DOHH2 (cell line): Measurements from ENCODE around the gene AP1G2.

Experiments used
- H3F3A ChIP-seq: fragments of 200-600 bp; sonication (generic), shearing (Covaris generic); 2 replicates; pipeline ENCODE4 v1.6.0; 2016; ENCODE audit warnings: antibody characterized with exemption, mild to moderate bottlenecking; ENCODE audit not compliant: control insufficient read depth, insufficient read depth
- H3K27ac ChIP-seq: fragments of 200-600 bp; sonication (generic); 2 replicates; pipeline ENCODE4 v1.5.1; 2014; ENCODE audit warnings: low read depth, mild to moderate bottlenecking, low read length, moderate library complexity
- H3K27me3 ChIP-seq: fragments of 200-600 bp; sonication (generic); 2 replicates; pipeline ENCODE4 v1.6.1; 2014; ENCODE audit warnings: mild to moderate bottlenecking, low read length, mixed read lengths; ENCODE audit not compliant: control insufficient read depth
- H3K36me3 ChIP-seq: fragments of 200-600 bp; sonication (generic); 2 replicates; pipeline ENCODE4 v1.6.1; 2014; ENCODE audit warnings: mild to moderate bottlenecking, low read length, moderate library complexity, mixed read lengths; ENCODE audit not compliant: control insufficient read depth
- H3K4me1 ChIP-seq: fragments of 200-600 bp; sonication (generic); 2 replicates; pipeline ENCODE4 v1.6.1; 2014; ENCODE audit warnings: mild to moderate bottlenecking, low read length, mixed read lengths; ENCODE audit not compliant: control insufficient read depth
- H3K4me2 ChIP-seq: fragments of 200-600 bp; sonication (generic); 2 replicates; pipeline ENCODE4 v1.6.0; 2014; ENCODE audit warnings: mild to moderate bottlenecking, low read length, moderate library complexity
- H3K4me3 ChIP-seq: fragments of 200-600 bp; sonication (generic); 2 replicates; pipeline ENCODE4 v1.5.1; 2014; ENCODE audit warnings: mild to moderate bottlenecking, low read length, mixed read lengths
- H3K79me2 ChIP-seq: fragments of 200-600 bp; sonication (generic); 2 replicates; pipeline ENCODE4 v1.6.1; 2014; ENCODE audit warnings: mild to moderate bottlenecking, low read length, mixed read lengths; ENCODE audit not compliant: control insufficient read depth
- H3K9me2 ChIP-seq: fragments of 200-600 bp; sonication (generic); replicated peaks from 2 replicates; pipeline ENCODE4 v1.6.1; 2014; ENCODE audit warnings: mild to moderate bottlenecking, low read length, mixed read lengths; ENCODE audit not compliant: control insufficient read depth
- H3K9me3 ChIP-seq: fragments of 200-600 bp; sonication (generic); 2 replicates; pipeline ENCODE4 v1.6.1; 2014; ENCODE audit warnings: antibody characterized with exemption, low read length, mixed read lengths; ENCODE audit not compliant: control insufficient read depth, insufficient read depth
- H4K20me1 ChIP-seq: fragments of 200-600 bp; sonication (generic); 2 replicates; pipeline ENCODE4 v1.6.0; 2014; ENCODE audit warnings: low read depth, mild to moderate bottlenecking, antibody characterized with exemption, low read length, moderate library complexity; ENCODE audit not compliant: control insufficient read depth, insufficient read depth
- CTCF ChIP-seq: fragments of 200-600 bp; sonication (generic); IDR thresholded peaks from one replicate; pipeline ENCODE4 v1.5.1; 2014; ENCODE audit warnings: antibody characterized with exemption, mild to moderate bottlenecking, low read depth, low read length; ENCODE audit not compliant: poor library complexity, severe bottlenecking
- EZH2phosphoT487 ChIP-seq: fragments of 200-600 bp; sonication (generic); IDR thresholded peaks from 2 replicates; pipeline ENCODE4 v1.6.1; 2017; ENCODE audit warnings: borderline replicate concordance, mild to moderate bottlenecking, antibody characterized with exemption, low read length, moderate library complexity, mixed read lengths

The AP1G2 gene

DNA sequence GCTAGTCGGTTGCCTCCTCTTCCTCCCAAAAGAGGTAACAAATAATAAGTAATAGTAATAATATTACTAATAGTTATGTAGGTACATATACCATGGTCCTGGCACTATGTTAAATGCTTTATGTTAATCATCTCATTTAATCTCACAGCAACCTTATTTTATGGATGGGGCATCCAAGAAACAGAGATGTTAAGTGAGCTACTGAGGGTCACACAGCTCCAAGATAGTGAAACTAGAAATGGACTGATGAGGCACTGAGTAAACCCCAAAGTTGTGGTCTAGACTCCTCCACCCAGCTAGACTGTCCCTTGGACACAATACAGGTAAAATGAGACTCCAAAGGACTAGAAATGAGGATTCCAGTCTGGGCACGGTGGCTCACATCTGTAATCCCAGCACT is 31.1 kb downstream of the AP1G2 start:
- Histone ChIP-seq H3K9me2 (no peaks in the 10 kb centered on the region), H3K36me3 (no peaks in the 10 kb centered on the region), H3K4me1 (no peaks in the 10 kb centered on the region), H3K27me3 (no peaks in the 10 kb centered on the region), H3F3A (no peaks in the 10 kb centered on the region), H3K79me2 (no peaks in the 10 kb centered on the region), H3K9me3 (no peaks in the 10 kb centered on the region), H3K4me2 (no peak overlapping the region), H3K27ac (no peak overlapping the region), H3K4me3 (no peak overlapping the region), H4K20me1 (no peaks in the 10 kb centered on the region)
- no peak for TF ChIP-seq CTCF
- TF ChIP-seq EZH2phosphoT487, result no peak

- Histone ChIP-seq H3K4me2 (no peak overlapping the region), H3K79me2 (no peaks in the 10 kb centered on the region), H4K20me1 (no peaks in the 10 kb centered on the region), H3K4me1 (no peaks in the 10 kb centered on the region), H3K4me3 (no peak overlapping the region), H3K27ac (no peak overlapping the region), H3K27me3 (no peaks in the 10 kb centered on the region), H3K9me3 (no peaks in the 10 kb centered on the region), H3K36me3 (no peaks in the 10 kb centered on the region), H3K9me2 (no peaks in the 10 kb centered on the region), H3F3A (no peaks in the 10 kb centered on the region)
- TF ChIP-seq CTCF, result no peak
- TF ChIP-seq EZH2phosphoT487, result no peak
Measured at GRCh38 chr14:23535943-23536342, 31.6 kb downstream of the AP1G2 start.

DNA sequence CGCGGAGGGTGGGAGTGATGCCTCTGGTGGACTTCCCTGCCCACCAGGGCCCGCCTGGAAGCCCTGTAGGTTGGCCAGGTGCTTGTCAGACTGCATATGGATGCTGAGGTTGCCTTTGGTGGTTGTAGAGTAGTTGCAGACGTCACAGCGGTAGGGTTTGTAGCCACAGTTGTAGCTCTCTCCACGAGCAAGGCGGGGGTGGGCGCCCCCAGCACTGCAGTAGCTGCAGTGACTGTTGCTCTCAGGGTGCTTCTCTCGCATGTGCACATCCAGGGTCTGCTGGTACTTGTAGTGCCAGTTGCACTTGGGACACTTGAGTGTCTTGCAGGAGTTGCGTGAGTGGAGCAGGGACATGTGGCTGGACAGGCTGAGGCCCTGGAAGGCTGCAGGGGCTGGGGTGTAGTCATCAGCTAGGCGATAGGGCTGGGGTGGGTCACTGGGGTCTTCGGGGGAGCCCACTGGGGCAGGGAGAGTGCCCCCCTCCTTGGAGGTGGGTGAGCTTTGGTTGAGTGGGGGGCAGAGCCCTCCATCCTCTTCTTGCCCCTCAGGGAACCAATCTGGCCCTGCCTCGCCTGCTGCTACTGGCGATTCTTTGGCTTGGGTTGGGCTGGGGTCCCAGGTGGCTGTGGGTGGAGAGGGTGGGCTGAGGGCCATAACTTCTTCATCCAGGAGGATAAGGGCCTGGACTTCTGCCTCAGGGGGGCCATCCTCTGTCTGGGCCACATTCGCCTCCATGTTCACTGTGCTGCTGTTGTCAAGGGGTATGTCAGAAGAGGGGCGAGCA is 33.7 kb downstream of the AP1G2 start:
- no peak overlapping the region for H3K4me3 ChIP-seq
- H3K27me3 ChIP-seq, result no peaks in the 10 kb centered on the region
- no peaks in the 10 kb centered on the region for H3K9me2 ChIP-seq
- TF ChIP-seq EZH2phosphoT487, result no peak
- no peak for TF ChIP-seq CTCF
- H3K9me3 ChIP-seq, result no peaks in the 10 kb centered on the region
- no peaks in the 10 kb centered on the region for H4K20me1 ChIP-seq
- H3K4me1 ChIP-seq, result no peaks in the 10 kb centered on the region
- H3K4me2 ChIP-seq, result no peak overlapping the region
- no peaks in the 10 kb centered on the region for H3K79me2 ChIP-seq
- H3F3A ChIP-seq, result no peaks in the 10 kb centered on the region
- no peaks in the 10 kb centered on the region for H3K36me3 ChIP-seq
- H3K27ac ChIP-seq, result no peak overlapping the region
